Hematopoietic multipotent progenitor cell treated with erythropoietin and hydrocortisone succinate and interleukin-3 and kit ligand, for 6 days (in vitro differentiated cells): ENCODE data around the gene EHF.
"Not testable (repeated sequence)": the region's sequence is repeated elsewhere in the genome, so short reads cannot be mapped to it uniquely, and the experiment has no call there.

ENCODE experiments used
- DNase-seq: peaks from one replicate; pipeline ENCODE4 v3.0.0-alpha.2; 2015

EHF gene

GRCh38 chr11:34620820-34621792 is at the start of gene EHF:
TSS of gene EHF (plus strand) at chr11:34621093. CDS start at chr11:34642631, 21,538 bp downstream.
- DNase-seq: no peak

- DNase-seq: no peak
Observed at GRCh38 chr11:34573537-34573936, 47.4 kb upstream of the EHF start.

DNA sequence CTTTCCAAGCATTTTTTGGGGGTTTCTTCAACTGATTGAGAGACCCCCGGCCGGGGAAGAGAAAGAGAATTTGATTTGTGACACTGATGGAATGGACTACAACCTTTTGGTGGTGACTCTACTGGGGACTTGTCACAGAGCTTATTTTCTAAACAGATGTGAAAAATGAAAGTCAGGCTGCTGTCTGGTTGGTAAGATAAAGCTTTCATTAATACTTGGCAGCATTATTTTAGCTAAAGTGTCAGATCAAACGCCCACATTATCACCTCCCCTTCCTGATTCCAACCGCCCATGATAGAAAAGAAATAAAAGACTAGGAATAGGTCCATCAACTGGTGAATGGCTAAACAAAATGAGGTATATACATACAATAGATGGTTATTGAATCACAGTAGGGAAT is 45.6 kb upstream of the EHF start:
- DNase-seq: peak; percentile 79

- DNase-seq: no peak
Observed at GRCh38 chr11:34575671-34576070, 45.2 kb upstream of the EHF start.

DNA sequence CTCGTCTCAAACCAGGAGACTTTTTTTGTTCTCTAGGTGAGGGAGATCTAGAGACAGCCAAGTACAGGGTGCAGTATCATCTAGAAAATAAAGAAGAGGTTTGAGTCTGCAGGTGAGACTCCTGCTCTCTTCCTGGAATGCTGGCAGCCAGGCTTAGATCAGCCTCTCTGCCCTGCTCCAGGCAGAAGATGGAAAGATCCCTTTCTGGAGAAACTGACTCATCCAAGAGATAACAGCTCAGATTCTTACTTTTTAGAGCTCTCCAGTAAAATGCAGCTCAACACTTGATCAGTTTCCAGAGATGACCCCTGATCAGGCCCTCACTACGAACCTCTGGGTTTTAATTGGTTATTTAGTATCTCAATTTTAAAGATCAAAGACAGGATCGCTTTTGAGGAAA is 44.6 kb upstream of the EHF start:
- DNase-seq: no peak

- peak; percentile 60 for DNase-seq
Observed at GRCh38 chr11:34583818-34584217, 37.1 kb upstream of the EHF start.

GRCh38 chr11:34585304-34585734 is 35.6 kb upstream of the EHF start:
- DNase-seq: no peak

DNA sequence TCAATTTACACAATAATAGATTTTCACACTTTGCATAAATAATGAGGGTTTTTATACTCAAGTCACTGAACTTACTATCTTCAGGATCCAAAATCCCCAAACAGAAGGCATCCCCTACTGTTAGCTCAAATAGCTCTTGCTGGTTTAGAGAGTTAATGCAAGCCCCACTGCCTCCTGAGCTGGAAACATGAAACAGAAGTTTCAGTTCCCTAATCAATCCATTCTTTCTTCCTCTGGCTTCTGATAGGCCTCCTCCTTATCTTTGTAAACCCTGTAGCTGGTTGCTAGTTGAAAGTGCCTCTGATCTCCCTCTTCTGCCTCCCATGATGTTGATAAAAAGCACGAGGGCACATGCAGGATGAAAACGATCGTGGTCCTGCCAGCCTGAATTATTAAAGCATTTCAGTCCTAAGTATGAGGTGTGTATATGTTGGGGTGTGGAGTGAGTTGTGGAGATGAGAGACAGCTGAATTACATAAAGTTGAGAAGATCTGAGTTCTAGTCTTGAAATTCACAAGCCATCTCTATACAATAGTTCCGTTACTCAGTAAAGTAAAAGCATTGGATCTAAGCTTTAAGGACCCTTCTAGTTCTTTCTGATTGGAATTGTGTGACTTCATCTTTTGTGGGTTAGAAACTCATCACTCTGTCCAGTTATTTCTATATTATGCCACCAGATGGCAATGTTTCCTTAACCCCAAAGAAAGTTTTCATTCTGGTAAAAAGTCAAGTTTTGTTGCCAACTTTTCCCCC is 35.0 kb upstream of the EHF start:
- DNase-seq: peak; percentile 77

DNA sequence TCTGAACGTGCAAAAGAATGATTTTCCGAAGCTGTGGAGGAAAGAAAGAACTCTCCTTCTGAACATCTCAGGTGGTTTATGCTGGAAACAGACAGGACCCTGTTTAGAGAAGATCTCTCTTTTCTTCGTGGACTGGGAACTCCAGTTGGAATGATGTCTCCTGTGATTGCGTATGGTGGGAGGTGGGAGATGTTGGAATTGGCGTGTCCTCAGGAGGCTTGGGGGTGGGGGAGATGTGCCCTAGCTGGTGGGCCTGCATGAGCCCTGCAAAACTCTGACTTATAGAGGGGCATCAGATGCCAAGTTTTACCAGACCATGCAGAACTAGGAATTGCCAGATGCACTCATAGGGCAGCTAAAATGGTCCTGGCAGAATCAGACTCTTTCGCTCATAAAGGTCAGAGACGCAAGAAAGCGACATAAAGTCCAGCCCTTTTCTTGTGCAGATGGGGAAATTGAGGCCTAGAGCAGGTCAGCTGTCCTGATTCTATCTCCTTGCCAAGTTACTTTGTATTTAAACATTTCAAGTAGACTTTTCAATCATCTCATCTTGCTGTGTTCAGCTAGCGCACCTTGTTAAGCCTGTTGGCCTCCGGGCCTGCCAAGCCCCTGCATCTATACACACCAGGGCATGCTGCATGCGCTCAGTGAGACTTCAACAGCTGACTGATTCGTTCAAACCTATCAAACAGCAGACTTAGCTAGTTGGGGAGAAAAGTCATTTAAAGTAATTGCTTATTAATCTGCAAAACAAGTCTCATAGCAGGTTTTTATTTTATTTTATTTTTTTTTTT is 34.2 kb upstream of the EHF start:
- DNase-seq: no peak

DNA sequence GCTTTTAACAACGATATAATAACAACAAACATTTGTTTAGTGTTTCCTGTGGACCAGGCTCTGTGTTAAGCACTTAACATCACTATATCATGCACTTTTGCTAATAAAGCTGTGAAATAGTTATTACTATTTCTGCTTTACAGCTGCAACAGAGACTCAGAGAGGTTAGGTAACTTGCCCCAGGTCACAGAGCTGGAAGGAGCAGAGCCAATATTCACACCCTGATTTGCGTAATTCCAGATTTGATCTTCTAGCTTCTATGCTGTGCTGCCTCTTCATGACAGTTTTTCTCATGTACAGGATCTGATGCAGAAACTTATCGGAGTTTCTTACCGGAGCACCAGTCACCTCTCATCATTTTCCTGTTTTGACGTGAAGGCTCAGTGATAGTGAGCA is 33.6 kb upstream of the EHF start:
- no peak for DNase-seq

DNA sequence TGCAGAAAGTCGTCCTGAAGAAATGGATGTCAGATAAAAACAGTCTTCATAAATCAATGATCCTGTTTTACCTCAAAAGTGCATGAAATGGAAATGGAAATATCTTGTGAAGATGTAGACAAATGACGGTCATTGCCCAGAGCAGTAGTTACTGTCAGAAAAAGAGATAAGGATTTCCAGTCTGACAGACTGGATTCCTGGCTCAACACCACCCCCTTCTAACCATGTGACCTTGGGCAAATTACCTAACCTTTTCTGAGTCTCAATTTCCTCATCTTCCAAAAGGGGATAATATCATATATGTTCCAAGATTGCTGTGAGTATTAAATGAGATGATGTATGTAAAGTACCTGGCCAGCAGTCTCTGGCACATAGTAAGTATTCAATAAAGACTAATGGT is 32.9 kb upstream of the EHF start:
- no peak for DNase-seq

DNA sequence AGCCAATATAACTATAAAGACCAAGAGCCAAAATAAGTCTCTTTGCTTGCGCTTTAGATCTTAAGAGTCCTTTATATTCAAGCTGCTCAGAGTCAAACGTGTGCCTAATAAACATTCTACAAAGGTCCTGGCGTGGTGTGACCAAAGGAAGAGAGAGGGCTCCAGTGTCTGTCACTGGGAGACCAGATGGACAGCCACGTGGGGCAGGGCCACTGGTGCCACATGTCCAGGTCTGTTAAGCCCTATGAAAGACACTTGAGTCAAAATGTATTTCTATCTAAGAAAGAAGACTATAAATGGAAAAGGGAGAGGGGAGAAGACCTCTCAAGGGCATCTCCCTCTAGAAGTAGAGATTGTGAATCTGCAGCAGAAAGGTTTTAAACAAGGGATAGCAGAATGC is 32.2 kb upstream of the EHF start:
- DNase-seq: no peak

DNA sequence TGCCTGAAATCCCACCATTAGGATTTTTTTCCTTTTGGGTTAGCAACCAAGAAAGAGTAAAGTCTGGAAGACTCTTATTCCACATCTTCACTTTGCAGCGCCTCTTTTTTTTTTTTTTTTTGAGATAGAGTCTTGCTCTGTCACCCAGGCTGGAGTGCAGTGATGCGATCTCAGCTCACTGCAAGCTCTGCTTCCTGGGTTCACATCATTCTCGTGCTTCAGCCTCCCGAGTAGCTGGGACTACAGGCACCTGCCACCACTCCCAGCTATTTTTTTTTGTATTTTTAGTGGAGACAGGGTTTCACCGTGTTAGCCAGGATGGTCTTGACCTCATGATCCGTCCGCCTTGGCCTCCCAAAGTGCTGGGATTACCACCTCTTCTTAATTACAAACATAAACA is 31.7 kb upstream of the EHF start:
- not testable (repeated sequence) for DNase-seq

GRCh38 chr11:34593085-34593484 is 27.8 kb upstream of the EHF start:
- DNase-seq: no peak

GRCh38 chr11:34594603-34595002 is 26.3 kb upstream of the EHF start:
- no peak for DNase-seq

GRCh38 chr11:34595391-34595790 is 25.5 kb upstream of the EHF start:
- DNase-seq: no peak

- no peak for DNase-seq
Observed at GRCh38 chr11:34595960-34596644, 24.8 kb upstream of the EHF start.

DNA sequence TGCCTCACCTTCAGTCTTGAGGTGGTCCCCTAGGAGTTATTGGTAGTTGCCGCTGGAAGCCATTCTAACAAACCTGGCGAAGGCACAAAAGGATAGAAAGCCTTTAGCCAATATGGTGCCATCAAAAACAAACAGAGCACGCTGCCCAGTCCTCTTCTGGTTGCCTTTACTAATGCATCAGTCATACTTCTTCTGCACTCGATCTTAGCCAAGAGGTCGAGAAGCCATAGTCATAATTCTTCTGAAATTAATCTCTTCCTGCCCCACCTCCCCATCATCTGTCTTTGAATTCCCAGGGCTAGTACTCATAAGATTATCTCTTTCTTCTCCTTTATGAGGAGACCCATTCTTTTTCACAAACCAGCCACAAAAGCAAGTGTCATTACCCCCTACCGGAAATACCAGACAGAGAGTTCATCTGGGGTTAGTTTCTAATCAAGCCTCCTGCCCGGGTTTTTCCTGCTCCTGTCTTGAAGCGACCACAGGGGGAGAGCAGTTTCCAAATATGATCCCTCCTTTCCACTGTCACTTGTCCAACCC is 21.4 kb upstream of the EHF start:
- DNase-seq: peak; percentile 25

- DNase-seq: peak; percentile 75
Observed at GRCh38 chr11:34600339-34601084, 20.4 kb upstream of the EHF start.

DNA sequence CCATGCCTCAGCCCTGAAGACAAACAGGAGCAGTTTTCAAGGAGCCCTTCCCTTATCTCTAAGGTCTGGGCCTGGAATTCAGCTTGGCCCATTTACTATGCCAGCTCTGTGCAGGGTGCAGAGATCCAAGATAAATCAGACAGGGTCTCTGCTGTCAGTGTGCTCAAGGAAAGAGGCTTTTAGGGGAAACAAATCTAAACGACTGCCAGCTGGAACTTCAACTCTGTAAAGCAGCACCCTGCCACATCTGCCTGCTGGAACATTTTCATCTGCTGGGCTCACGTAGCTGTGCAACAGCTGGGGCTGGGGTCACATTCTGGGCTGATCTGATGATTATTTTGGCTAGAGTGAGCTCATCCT is 19.8 kb upstream of the EHF start:
- no peak for DNase-seq

- no peak for DNase-seq
Observed at GRCh38 chr11:34601609-34602008, 19.3 kb upstream of the EHF start.

- DNase-seq: no peak
Observed at GRCh38 chr11:34602245-34602644, 18.6 kb upstream of the EHF start.
